IgD-negative memory B cell (primary cell): ENCODE results near the gene TMEM272. TPM values are rescaled to one million over a fixed set of nuclear protein-coding genes. Genes with fewer than 3 reads are reported as not detected.

ENCODE experiments used
- H3K27ac Mint-ChIP-seq, 3 donors: one replicate each; pipeline ENCODE4 v1.8.0; 2020 to 2022; ENCODE audit warnings: mild to moderate bottlenecking in 3 of 3, mixed read lengths in 3 of 3, moderate library complexity in 1 of 3
- H3K27me3 Mint-ChIP-seq: one replicate; pipeline ENCODE4 v1.8.0; 2021; ENCODE audit warnings: mixed read lengths
- H3K36me3 Mint-ChIP-seq: one replicate; pipeline ENCODE4 v1.8.0; 2020; ENCODE audit warnings: mild to moderate bottlenecking, mixed read lengths
- H3K4me1 Mint-ChIP-seq, 3 donors: one replicate each; pipeline ENCODE4 v1.8.0; 2020 to 2022; ENCODE audit warnings: mixed read lengths in 3 of 3, mild to moderate bottlenecking in 1 of 3
- H3K4me3 Mint-ChIP-seq, 4 donors: one replicate each; pipeline ENCODE4 v1.8.0; 2020 to 2022; ENCODE audit warnings: mild to moderate bottlenecking in 4 of 4, mixed read lengths in 4 of 4, moderate library complexity in 3 of 4
- H3K9me3 Mint-ChIP-seq, 3 donors: one replicate each; pipeline ENCODE4 v1.8.0; 2020 to 2021; ENCODE audit warnings: mixed read lengths in 3 of 3, mild to moderate bottlenecking in 1 of 3
- polyA plus RNA-seq: library from polyadenylated mRNA; unstranded; fragments of 300-500 nt; fragmentation: Illumina TruSeq; gene quantifications from one replicate; pipeline ENCODE4 v1.2.3, GENCODE V29; 2021

TMEM272 gene
- polyA plus RNA-seq, 1 donor from 2014 or later, result not detected

DNA sequence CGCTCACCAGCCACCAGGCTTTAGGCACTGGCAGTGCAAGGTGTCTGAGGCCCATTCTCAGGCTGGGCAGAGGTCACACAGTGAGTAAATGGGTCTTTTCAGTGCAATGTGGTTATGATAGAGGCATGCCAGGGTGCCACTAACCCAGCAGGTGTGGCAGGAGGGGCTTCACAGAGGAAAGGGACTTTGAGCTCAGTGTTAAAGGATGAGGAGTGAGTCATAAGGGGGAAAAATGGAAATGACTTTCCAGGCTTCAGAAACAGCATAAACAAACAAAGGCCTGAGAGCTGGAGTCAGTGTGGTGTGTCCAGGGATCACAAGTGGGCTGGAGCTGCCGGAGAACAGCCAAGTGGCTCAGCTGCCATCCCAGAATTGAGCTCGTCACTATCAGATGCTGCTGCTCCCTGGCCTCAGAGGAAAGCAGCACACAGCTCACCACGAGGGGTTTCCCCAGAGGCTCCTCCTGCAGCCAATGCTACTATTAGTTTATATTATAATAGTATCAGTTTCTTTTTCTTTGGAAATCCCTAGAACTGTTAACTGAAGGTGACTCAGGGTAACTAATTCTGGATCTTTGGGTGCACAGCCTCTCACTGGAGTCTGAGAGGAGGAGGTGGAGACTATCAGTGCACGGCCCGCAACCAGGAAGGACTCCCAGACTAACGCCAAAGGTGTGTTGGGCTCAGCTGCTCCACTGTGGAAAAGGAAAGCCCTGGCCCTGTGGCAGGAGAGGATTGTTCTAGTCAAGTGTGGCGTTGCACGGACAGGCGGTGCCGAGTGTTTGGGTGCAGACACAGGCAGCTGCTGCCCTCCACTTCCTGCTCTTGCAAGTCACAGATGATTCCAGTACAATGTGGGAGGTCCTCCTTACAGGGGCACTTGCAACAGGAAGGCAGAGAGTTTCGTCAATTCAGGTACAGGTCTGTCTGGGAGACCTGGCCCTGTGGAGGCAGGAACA lies 80.5 kb downstream of the TMEM272 start:
- Mint-ChIP-seq H3K4me3 (peak overlapping the region in 3 of 4 donors; percentile 45 to 80 (median 54)), H3K36me3 (peaks cover 8% of the 10 kb centered on the region)

DNA sequence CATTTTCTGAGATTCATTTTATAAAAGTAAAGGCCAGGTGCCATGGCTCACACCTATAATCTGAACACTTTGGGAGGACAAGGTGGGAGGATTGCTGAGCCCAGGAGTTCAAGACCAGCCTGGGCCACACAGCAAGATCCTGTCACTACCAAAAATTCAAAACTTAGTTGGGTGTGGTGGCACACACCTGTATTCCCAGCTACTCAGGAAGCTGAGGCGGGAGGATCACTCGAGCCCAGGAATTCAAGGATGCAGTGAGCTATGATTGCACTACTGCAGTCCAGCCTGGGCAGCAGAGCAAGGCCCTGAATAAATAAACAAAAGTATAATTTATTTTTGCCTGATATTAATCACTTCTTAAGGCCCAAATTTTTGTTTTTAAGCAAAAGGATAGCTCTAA lies 81.5 kb downstream of the TMEM272 start:
- Mint-ChIP-seq H3K9me3 (no peaks in the 10 kb centered on the region), H3K4me3 (peak overlapping the region in 2 of 4 donors; percentile 19 to 63), H3K4me1 (peaks cover 18 to 24% (median 22%) of the 10 kb centered on the region in 3 donors), H3K27ac (peak overlapping the region in 2 of 3 donors; percentile 81 to 84), H3K27me3 (no peaks in the 10 kb centered on the region), H3K36me3 (peaks cover 11% of the 10 kb centered on the region)

More for the DNA sequence above, 80.5 kb downstream of the TMEM272 start:
- Mint-ChIP-seq H3K27me3 (no peaks in the 10 kb centered on the region), H3K9me3 (no peaks in the 10 kb centered on the region), H3K4me1 (peaks cover 18 to 24% (median 22%) of the 10 kb centered on the region in 3 donors), H3K27ac (peak overlapping the region; percentile 9 to 89 (median 67))

Other genes with a start within 250 kb of the TMEM272 start
- 22.0 TPM for gene DHRS12, start 41.0 kb downstream of the TMEM272 start, polyA plus RNA-seq
- gene CCDC70, start 16.8 kb upstream of the TMEM272 start, polyA plus RNA-seq, result not detected
- gene ATP7B, start 166.3 kb upstream of the TMEM272 start, polyA plus RNA-seq, result not detected
- 25.7 TPM for gene ALG11, start 167.2 kb upstream of the TMEM272 start, polyA plus RNA-seq
- 1.9 TPM for gene UTP14C, start 179.5 kb upstream of the TMEM272 start, polyA plus RNA-seq